Activated naive CD8-positive, alpha-beta T cell treated with anti-CD3 and anti-CD28 coated beads, Interleukin-2, amount 10 ng/mL, durations not matched to agents 7 days and 5 days (primary cell): ENCODE results near the gene TET2. TPM values are rescaled to one million over a fixed set of nuclear protein-coding genes. Genes with fewer than 3 reads are reported as not detected.

Source experiments
- ATAC-seq: fragments of 150-1000 bp; cut with Tn5 transposase; one replicate; pipeline ENCODE4 v1.10.0; 2021; ENCODE audit warnings: low read depth, moderate library complexity
- POLR2A ChIA-PET: fragments of 350-600 bp; sonication (Branson Sonifier 250); formaldehyde crosslinking; loops from one replicate; lab custom pipeline; 2021; ENCODE audit warnings: antibody characterized with exemption; lab: Charles Lee
- DNase-seq: peaks from one replicate; pipeline ENCODE4 v3.0.0; 2021
- H3K27ac Mint-ChIP-seq: one replicate; pipeline ENCODE4 v1.8.0; 2022; ENCODE audit warnings: mild to moderate bottlenecking, mixed read lengths
- H3K27me3 Mint-ChIP-seq: one replicate; pipeline ENCODE4 v1.8.0; 2022; ENCODE audit warnings: mild to moderate bottlenecking, moderate library complexity, mixed read lengths
- H3K36me3 Mint-ChIP-seq: one replicate; pipeline ENCODE4 v1.8.0; 2021; ENCODE audit warnings: mild to moderate bottlenecking, mixed read lengths
- H3K4me1 Mint-ChIP-seq: one replicate; pipeline ENCODE4 v1.8.0; 2021; ENCODE audit warnings: mixed read lengths
- H3K4me3 Mint-ChIP-seq: one replicate; pipeline ENCODE4 v1.8.0; 2022; ENCODE audit warnings: mild to moderate bottlenecking, moderate library complexity, mixed read lengths
- H3K9me3 Mint-ChIP-seq: one replicate; pipeline ENCODE4 v1.8.0; 2021; ENCODE audit warnings: mixed read lengths
- total RNA-seq, 2 experiments: library from RNA; stranded (reverse); gene quantifications; one replicate each; pipeline ENCODE4 v1.2.3, GENCODE V29; 2021

TET2 gene
- total RNA-seq, 2 experiments from 2014 or later: 29.2 to 31.4 TPM

GRCh38 chr4:105148356-105148755 lies 1.7 kb downstream of the TET2 start:
- Mint-ChIP-seq H3K27ac (no peak overlapping the region), H3K4me3 (peak overlapping the region; percentile 95), H3K4me1 (peaks cover 26% of the 10 kb centered on the region), H3K27me3 (no peaks in the 10 kb centered on the region), H3K9me3 (no peaks in the 10 kb centered on the region), H3K36me3 (peaks cover 12% of the 10 kb centered on the region)
- POLR2A ChIA-PET: no interaction called here
- ATAC-seq (no peak), DNase-seq (no peak)

GRCh38 chr4:105148776-105149175 lies 2.1 kb downstream of the TET2 start:
- no peaks in the 10 kb centered on the region for H3K9me3 Mint-ChIP-seq
- ATAC-seq: no peak
- no peak overlapping the region for H3K27ac Mint-ChIP-seq
- H3K27me3 Mint-ChIP-seq: no peaks in the 10 kb centered on the region
- H3K4me3 Mint-ChIP-seq: peak overlapping the region; percentile 73
- no peak for DNase-seq
- H3K36me3 Mint-ChIP-seq: peaks cover 12% of the 10 kb centered on the region
- POLR2A ChIA-PET: no interaction called here
- H3K4me1 Mint-ChIP-seq: peaks cover 26% of the 10 kb centered on the region

- H3K9me3 Mint-ChIP-seq: no peaks in the 10 kb centered on the region
- POLR2A ChIA-PET: no interaction called here
- H3K27ac Mint-ChIP-seq: no peak overlapping the region
- no peaks in the 10 kb centered on the region for H3K27me3 Mint-ChIP-seq
- H3K4me1 Mint-ChIP-seq: peaks cover 29% of the 10 kb centered on the region
- peaks cover 16% of the 10 kb centered on the region for H3K36me3 Mint-ChIP-seq
- no peak for DNase-seq
- H3K4me3 Mint-ChIP-seq: peak overlapping the region; percentile 73
- no peak for ATAC-seq
Measured at GRCh38 chr4:105149771-105150170, 3.1 kb downstream of the TET2 start.

- peaks cover 22% of the 10 kb centered on the region for H3K36me3 Mint-ChIP-seq
Measured at GRCh38 chr4:105150503-105150902, 3.8 kb downstream of the TET2 start.

GRCh38 chr4:105153749-105154148 lies 7.1 kb downstream of the TET2 start:
- Mint-ChIP-seq H3K4me1 (peaks cover 25% of the 10 kb centered on the region), H3K27me3 (no peaks in the 10 kb centered on the region), H3K27ac (no peak overlapping the region), H3K36me3 (peaks cover 32% of the 10 kb centered on the region), H3K9me3 (no peaks in the 10 kb centered on the region), H3K4me3 (no peak overlapping the region)
- POLR2A ChIA-PET: no interaction called here
- DNase-seq: no peak
- ATAC-seq: no peak

More at GRCh38 chr4:105150503-105150902, 3.8 kb downstream of the TET2 start:
- no peak for ATAC-seq
- H3K4me1 Mint-ChIP-seq: peaks cover 30% of the 10 kb centered on the region
- H3K27ac Mint-ChIP-seq: no peak overlapping the region
- H3K27me3 Mint-ChIP-seq: no peaks in the 10 kb centered on the region
- DNase-seq: no peak
- no peaks in the 10 kb centered on the region for H3K9me3 Mint-ChIP-seq
- H3K4me3 Mint-ChIP-seq: no peak overlapping the region
- POLR2A ChIA-PET: no interaction called here

- DNase-seq: no peak
- POLR2A ChIA-PET: no interaction called here
- H3K4me1 Mint-ChIP-seq: peaks cover 20% of the 10 kb centered on the region
- no peaks in the 10 kb centered on the region for H3K9me3 Mint-ChIP-seq
- H3K27ac Mint-ChIP-seq: no peak overlapping the region
- H3K4me3 Mint-ChIP-seq: no peak overlapping the region
- no peaks in the 10 kb centered on the region for H3K27me3 Mint-ChIP-seq
- ATAC-seq: no peak
- peaks cover 36% of the 10 kb centered on the region for H3K36me3 Mint-ChIP-seq
Measured at GRCh38 chr4:105154576-105154975, 7.9 kb downstream of the TET2 start.

- no peaks in the 10 kb centered on the region for H3K9me3 Mint-ChIP-seq
- H3K36me3 Mint-ChIP-seq: peaks cover 36% of the 10 kb centered on the region
- no peak overlapping the region for H3K27ac Mint-ChIP-seq
- H3K4me3 Mint-ChIP-seq: no peak overlapping the region
- peaks cover 19% of the 10 kb centered on the region for H3K4me1 Mint-ChIP-seq
- POLR2A ChIA-PET: no interaction called here
- no peak for DNase-seq
- ATAC-seq: no peak
- no peaks in the 10 kb centered on the region for H3K27me3 Mint-ChIP-seq
Measured at GRCh38 chr4:105155426-105155825, 8.8 kb downstream of the TET2 start.

GRCh38 chr4:105158837-105159236 lies 12.2 kb downstream of the TET2 start:
- H3K9me3 Mint-ChIP-seq: no peaks in the 10 kb centered on the region
- ATAC-seq (no peak), DNase-seq (no peak)
- H3K4me1 Mint-ChIP-seq: peaks cover 16% of the 10 kb centered on the region
- H3K4me3 Mint-ChIP-seq: no peak overlapping the region
- POLR2A ChIA-PET: no interaction called here
- H3K27ac Mint-ChIP-seq: no peak overlapping the region
- peaks cover 34% of the 10 kb centered on the region for H3K36me3 Mint-ChIP-seq
- H3K27me3 Mint-ChIP-seq: no peaks in the 10 kb centered on the region

GRCh38 chr4:105162123-105162796 lies 15.6 kb downstream of the TET2 start:
- H3K4me3 Mint-ChIP-seq: no peak overlapping the region
- no peaks in the 10 kb centered on the region for H3K27me3 Mint-ChIP-seq
- POLR2A ChIA-PET: no interaction called here
- peaks cover 6% of the 10 kb centered on the region for H3K4me1 Mint-ChIP-seq
- no peak overlapping the region for H3K27ac Mint-ChIP-seq
- H3K9me3 Mint-ChIP-seq: peaks cover 1% of the 10 kb centered on the region
- H3K36me3 Mint-ChIP-seq: peaks cover 20% of the 10 kb centered on the region
- DNase-seq: no peak
- ATAC-seq: no peak

GRCh38 chr4:105164548-105164947 lies 17.9 kb downstream of the TET2 start:
- H3K4me3 Mint-ChIP-seq: no peak overlapping the region
- no peaks in the 10 kb centered on the region for H3K27me3 Mint-ChIP-seq
- POLR2A ChIA-PET: no interaction called here
- peaks cover 5% of the 10 kb centered on the region for H3K9me3 Mint-ChIP-seq
- no peak overlapping the region for H3K27ac Mint-ChIP-seq
- DNase-seq (no peak), ATAC-seq (no peak)
- H3K36me3 Mint-ChIP-seq: peaks cover 29% of the 10 kb centered on the region
- H3K4me1 Mint-ChIP-seq: peaks cover 7% of the 10 kb centered on the region

GRCh38 chr4:105166066-105166465 lies 19.4 kb downstream of the TET2 start:
- peaks cover 9% of the 10 kb centered on the region for H3K4me1 Mint-ChIP-seq
- POLR2A ChIA-PET: no interaction called here
- ATAC-seq: no peak

GRCh38 chr4:105170711-105171110 lies 24.0 kb downstream of the TET2 start:
- Mint-ChIP-seq H3K4me1 (peaks cover 5% of the 10 kb centered on the region), H3K27ac (no peak overlapping the region), H3K27me3 (no peaks in the 10 kb centered on the region), H3K9me3 (peaks cover 9% of the 10 kb centered on the region), H3K36me3 (peaks cover 61% of the 10 kb centered on the region), H3K4me3 (no peak overlapping the region)
- POLR2A ChIA-PET: no interaction called here
- no peak for ATAC-seq
- DNase-seq: no peak

More at GRCh38 chr4:105166066-105166465, 19.4 kb downstream of the TET2 start:
- no peak overlapping the region for H3K27ac Mint-ChIP-seq
- no peak overlapping the region for H3K4me3 Mint-ChIP-seq
- H3K9me3 Mint-ChIP-seq: peaks cover 5% of the 10 kb centered on the region
- no peaks in the 10 kb centered on the region for H3K27me3 Mint-ChIP-seq
- peaks cover 37% of the 10 kb centered on the region for H3K36me3 Mint-ChIP-seq
- no peak for DNase-seq

GRCh38 chr4:105171912-105172311 lies 25.2 kb downstream of the TET2 start:
- ATAC-seq (no peak), DNase-seq (no peak)
- H3K27ac Mint-ChIP-seq: no peak overlapping the region
- peaks cover 11% of the 10 kb centered on the region for H3K9me3 Mint-ChIP-seq
- no peaks in the 10 kb centered on the region for H3K27me3 Mint-ChIP-seq
- H3K4me1 Mint-ChIP-seq: peaks cover 5% of the 10 kb centered on the region
- no peak overlapping the region for H3K4me3 Mint-ChIP-seq
- H3K36me3 Mint-ChIP-seq: peaks cover 71% of the 10 kb centered on the region
- POLR2A ChIA-PET: no interaction called here

GRCh38 chr4:105174098-105174497 lies 27.4 kb downstream of the TET2 start:
- Mint-ChIP-seq H3K27me3 (no peaks in the 10 kb centered on the region), H3K27ac (no peak overlapping the region), H3K36me3 (peaks cover 60% of the 10 kb centered on the region), H3K9me3 (peaks cover 7% of the 10 kb centered on the region), H3K4me3 (no peak overlapping the region), H3K4me1 (peaks cover 3% of the 10 kb centered on the region)
- DNase-seq (no peak), ATAC-seq (no peak)
- POLR2A ChIA-PET: no interaction called here
